OCI-M2 (cell line): ENCODE data around the gene POU4F3.
"Not testable (repeated sequence)": the region's sequence is repeated elsewhere in the genome, so short reads cannot be mapped to it uniquely, and the experiment has no call there.

Experiments used
- DNase-seq: peaks from one replicate; lab custom pipeline; 2025; ENCODE audit not compliant: unreplicated experiment; lab: John Stamatoyannopoulos, UW

Gene POU4F3

GRCh38 chr5:146338774-146339714, at the start of gene POU4F3:
Gene POU4F3 (plus strand): TSS chr5:146338839. CDS start chr5:146339113, 274 bp downstream.
- DNase-seq, result no peak

GRCh38 chr5:146290318-146290717, 48.3 kb upstream of the POU4F3 start:
- no peak for DNase-seq

- DNase-seq, result no peak
Observed at GRCh38 chr5:146291421-146292074, 47.1 kb upstream of the POU4F3 start.

DNA sequence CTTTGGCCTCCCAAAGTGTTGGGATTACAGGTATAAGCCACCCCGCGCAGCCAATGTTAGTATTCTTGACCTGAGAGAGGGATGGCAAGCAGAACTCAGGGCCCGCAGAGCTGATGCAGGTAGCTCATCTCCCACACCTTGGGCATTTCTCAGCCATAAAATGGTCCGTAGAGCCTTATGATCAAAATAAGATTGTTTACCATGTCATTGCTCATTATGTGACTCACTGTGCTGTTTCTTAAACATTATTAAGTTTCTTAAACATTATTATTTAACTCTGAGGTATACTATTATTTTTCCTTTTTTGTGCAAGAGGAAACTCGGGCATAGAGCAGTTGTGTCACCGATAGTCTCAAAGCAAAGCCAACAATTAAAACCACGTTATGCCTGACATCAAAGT, 42.4 kb upstream of the POU4F3 start:
- no peak for DNase-seq

DNA sequence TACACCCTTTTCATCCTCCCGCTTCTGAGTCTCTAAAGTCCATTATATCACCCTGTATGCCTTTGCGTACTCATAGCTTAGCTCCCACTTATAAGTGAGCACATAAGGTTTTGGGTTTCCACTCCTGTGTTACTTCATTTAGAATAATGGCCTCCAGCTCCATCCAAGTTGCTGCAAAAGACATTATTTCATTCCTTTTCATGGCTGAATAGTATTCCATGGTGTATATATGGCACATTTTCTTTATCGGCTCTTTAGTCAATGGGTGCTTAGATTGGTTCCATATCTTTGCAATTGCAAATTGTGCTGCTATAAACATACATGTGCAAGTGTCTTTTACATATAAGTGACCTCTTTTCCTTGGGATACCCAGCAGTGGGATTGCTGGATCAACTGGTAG, 39.7 kb upstream of the POU4F3 start:
- DNase-seq, result not testable (repeated sequence)

GRCh38 chr5:146301626-146302025, 37.0 kb upstream of the POU4F3 start:
- DNase-seq, result no peak

- DNase-seq, result no peak
Observed at GRCh38 chr5:146302406-146302805, 36.2 kb upstream of the POU4F3 start.

DNA sequence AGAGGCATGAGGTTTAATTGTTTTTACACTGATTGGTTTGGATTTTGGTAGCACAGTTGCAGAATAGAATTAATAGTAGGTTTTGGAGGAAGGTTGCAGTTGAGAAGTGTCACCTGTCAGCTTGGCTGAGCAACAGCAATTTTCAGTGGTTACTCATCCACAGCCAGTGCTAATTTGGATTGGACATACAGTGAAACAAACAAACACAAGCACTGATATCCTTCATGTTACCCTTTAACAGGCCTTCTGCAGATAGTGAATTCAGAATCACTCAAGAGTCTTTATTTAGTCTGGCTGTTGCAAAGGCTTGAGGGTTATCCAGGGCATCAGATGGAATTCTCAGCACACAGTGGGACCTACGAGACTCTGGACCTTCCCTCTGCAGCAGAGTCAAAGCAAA, 31.8 kb upstream of the POU4F3 start:
- no peak for DNase-seq

DNA sequence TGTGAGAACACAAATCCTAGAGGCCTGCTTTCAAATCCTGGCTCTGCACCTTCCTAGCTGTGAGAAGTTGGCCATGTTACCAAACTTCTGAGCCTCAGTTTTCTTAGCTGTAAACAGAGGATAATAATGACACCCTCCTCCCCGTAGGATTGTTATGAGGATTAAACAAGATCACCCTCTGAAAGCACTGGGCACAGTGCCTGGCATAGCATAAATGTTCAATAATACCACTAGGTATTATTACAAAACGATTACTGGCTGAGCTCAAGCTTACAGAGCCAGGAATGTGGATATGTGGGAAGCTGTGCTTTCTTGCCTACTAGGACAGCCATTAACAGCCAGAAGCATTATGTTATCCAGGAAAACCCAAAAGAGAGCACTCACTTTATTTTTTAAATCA, 30.8 kb upstream of the POU4F3 start:
- DNase-seq, result no peak

- no peak for DNase-seq
Observed at GRCh38 chr5:146310540-146310939, 28.1 kb upstream of the POU4F3 start.

DNA sequence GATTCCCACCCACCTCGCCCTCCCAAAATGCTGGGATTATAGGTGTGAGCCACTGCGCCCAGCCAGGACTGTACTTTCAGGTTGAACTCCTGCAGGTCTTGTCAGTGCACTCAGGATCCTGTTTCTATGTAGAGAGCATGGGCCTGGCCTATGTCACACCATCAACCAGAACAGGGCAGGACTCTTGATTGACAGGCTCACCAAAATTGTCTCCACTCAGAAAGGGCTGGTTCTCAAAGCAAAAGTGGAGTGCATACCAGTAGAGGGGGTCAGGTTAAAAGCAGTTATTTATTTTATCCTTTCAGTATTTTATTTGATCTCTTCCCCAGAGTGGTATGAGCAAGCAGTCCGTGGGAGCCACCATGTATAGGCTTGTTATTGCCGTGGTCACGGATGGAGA, 27.4 kb upstream of the POU4F3 start:
- no peak for DNase-seq

DNA sequence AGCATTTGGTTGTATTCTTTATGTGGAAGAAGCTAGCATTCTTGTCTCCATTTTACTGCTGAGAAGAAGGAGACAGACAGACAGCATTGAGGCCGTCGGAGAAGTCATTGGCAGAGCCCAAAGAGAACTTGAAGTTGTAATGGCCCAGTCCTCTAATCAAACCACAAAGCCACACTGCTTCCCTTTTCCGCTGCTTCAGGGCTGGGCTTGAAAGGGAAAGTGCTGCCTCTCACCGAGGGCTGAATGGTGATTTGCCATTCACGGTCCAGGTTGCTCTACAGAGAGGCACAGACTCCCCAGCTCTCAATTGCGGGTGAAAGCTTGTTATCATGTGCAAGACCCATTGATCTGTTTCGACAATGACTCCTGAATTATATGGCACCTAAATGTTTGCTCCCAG, 25.6 kb upstream of the POU4F3 start:
- peak; percentile 18 for DNase-seq

DNA sequence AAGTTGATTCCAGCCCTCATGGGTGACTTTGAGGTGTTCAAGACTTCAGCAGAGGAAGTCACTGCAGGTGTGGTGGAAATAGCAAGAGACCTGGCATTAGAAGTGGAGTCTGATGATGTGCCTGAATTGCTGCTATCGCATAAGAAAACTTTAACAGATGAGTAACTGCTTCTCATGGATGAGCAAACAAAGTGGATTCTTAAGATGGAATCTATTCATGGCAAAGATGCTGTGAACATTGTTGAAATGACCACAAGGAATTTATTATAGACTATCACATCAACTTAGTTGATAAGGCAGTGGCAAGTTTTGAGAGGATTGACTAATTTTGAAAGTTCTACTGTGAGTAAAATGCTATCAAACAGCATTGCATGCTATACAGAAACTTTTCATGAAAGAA, 17.1 kb upstream of the POU4F3 start:
- no peak for DNase-seq

GRCh38 chr5:146327257-146327870, 11.3 kb upstream of the POU4F3 start:
- DNase-seq, result no peak

DNA sequence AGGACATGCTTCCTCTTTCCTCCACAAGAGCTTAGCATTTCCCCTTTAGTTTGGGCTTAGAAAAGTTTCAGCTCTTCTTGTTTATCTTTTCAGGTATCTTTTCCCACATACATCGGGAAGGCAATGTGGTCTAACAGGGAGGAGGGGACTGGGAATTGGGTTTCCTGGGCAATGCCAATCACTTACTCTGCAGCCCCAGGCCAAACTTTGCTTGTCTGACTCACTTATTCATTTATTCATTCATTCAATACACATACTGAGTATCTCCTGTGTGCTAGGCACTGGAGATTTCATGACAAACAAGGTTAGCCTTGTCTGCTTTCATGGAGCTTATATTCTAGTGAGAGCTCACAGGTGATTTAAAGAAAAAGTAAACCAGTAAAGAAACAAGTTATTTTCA, 10.7 kb upstream of the POU4F3 start:
- DNase-seq, result no peak

GRCh38 chr5:146329697-146330096, 8.9 kb upstream of the POU4F3 start:
- no peak for DNase-seq

DNA sequence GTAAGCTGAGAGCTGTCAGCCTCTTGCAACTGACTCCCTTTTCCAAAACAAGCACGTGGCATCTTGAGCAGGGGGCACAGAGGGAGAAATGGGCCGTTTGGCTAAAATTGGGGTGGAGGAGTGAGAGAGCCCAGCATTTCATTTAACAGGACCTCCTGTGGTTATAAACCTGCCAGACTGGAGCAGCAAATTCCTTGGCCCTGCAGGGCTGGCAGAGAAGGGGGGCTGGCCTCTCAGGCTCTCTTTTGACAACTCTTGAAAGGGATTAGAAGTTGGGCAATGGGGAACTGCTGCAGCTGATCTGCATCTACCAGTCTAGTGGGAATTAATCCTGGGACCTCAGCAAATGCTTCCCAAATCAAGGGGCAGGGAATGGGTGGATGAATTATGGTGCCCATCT, 7.2 kb upstream of the POU4F3 start:
- DNase-seq, result no peak

DNA sequence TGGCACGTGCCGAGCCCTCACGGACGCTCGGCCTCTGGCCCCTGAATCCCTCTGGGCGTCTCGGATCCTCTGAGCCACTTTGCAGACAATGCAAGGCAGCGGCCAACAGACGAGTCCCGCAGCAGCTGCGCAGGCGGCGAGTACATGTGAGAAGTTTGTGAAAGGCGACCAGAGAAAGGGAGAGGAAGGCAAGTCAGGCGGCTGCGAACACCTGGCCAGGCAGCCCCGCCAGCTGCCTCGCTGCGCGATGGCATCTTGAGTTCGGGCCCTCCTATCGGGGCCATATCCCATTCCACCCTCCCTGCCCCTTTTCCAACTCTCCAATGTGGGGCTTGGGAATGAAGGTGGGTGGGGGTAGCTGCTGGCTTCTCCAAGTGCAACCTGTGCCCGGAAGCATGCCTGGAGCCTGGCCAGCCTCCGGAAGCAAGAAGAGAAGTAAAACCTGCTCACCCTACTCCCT, 4.5 kb upstream of the POU4F3 start:
- no peak for DNase-seq

GRCh38 chr5:146336197-146336596, 2.4 kb upstream of the POU4F3 start:
- DNase-seq, result no peak

- DNase-seq, result no peak
Observed at GRCh38 chr5:146337264-146337904, 1.3 kb upstream of the POU4F3 start.

DNA sequence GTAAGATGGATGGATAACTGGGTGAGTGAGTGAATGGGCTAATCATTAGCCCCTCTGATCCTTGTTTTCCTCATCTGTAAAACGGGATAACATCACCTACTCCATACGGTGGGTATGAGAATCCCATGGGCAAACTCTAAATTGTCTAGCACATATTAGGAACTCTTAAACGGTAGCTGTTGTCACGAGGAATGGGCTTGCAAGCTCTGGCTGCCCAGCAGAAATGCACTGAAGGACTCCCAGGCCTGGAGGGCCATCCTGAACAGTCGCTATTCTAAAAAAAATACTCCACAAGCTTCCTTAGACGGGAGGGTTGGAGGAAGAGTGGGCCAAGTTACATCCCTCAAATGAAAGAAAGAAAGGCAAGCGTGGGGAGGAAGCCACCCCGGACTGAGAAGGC, 711 bp upstream of the POU4F3 start:
- no peak for DNase-seq
